ENCODE measurements around the gene MATK.
"Not testable (repeated sequence)": the region's sequence is repeated elsewhere in the genome, so short reads cannot be mapped to it uniquely, and the experiment has no call there.

Gene MATK

GRCh38 chr19:3770136-3770999, 15.8 kb downstream of the MATK start:
- DNase-seq (ENCODE audit: low spot score) = no peak

GRCh38 chr19:3769494-3769893, 16.7 kb downstream of the MATK start:
- DNase-seq (ENCODE audit: low spot score) = no peak

GRCh38 chr19:3768748-3769099, 17.5 kb downstream of the MATK start:
- no peak for DNase-seq (ENCODE audit: low spot score)

GRCh38 chr19:3768015-3768747, 18.0 kb downstream of the MATK start:
- no peak for DNase-seq (ENCODE audit: low spot score)

- DNase-seq (ENCODE audit: low spot score) = no peak
Measured at GRCh38 chr19:3767050-3767449, 19.1 kb downstream of the MATK start.

- no peak for DNase-seq (ENCODE audit: low spot score)
Measured at GRCh38 chr19:3766520-3766919, 19.7 kb downstream of the MATK start.

- not testable (repeated sequence) for DNase-seq (ENCODE audit: low spot score)
Measured at GRCh38 chr19:3765757-3766156, 20.4 kb downstream of the MATK start.

- no peak for DNase-seq (ENCODE audit: low spot score)
Measured at GRCh38 chr19:3765121-3765520, 21.1 kb downstream of the MATK start.

- peak; percentile 100 for DNase-seq (ENCODE audit: low spot score)
Measured at GRCh38 chr19:3762501-3763459, 23.4 kb downstream of the MATK start, which contains the start of gene MRPL54. Gene MRPL54, plus strand, starts transcription at chr19:3762682. Its CDS starts 19 bp downstream, at chr19:3762701.

GRCh38 chr19:3762130-3762473, 24.1 kb downstream of the MATK start:
- DNase-seq (ENCODE audit: low spot score) = no peak

GRCh38 chr19:3761382-3762129, 24.6 kb downstream of the MATK start, which contains the start of gene APBA3:
Gene APBA3, minus strand, starts transcription at chr19:3761692. Its CDS starts 1,428 bp downstream, at chr19:3760264.
- peak; percentile 93 for DNase-seq (ENCODE audit: low spot score)

GRCh38 chr19:3760871-3761361, 25.3 kb downstream of the MATK start:
- DNase-seq (ENCODE audit: low spot score) = no peak

GRCh38 chr19:3759482-3760254, 26.5 kb downstream of the MATK start:
- no peak for DNase-seq (ENCODE audit: low spot score)

- not testable (repeated sequence) for DNase-seq (ENCODE audit: low spot score)
Measured at GRCh38 chr19:3758297-3758696, 27.9 kb downstream of the MATK start.

GRCh38 chr19:3757705-3758104, 28.5 kb downstream of the MATK start:
- not testable (repeated sequence) for DNase-seq (ENCODE audit: low spot score)

- no peak for DNase-seq (ENCODE audit: low spot score)
Measured at GRCh38 chr19:3753631-3754410, 32.4 kb downstream of the MATK start.

- no peak for DNase-seq (ENCODE audit: low spot score)
Measured at GRCh38 chr19:3752492-3752891, 33.7 kb downstream of the MATK start.

GRCh38 chr19:3751236-3751635, 34.9 kb downstream of the MATK start:
- DNase-seq (ENCODE audit: low spot score) = no peak

- no peak for DNase-seq (ENCODE audit: low spot score)
Measured at GRCh38 chr19:3750211-3750610, 36.0 kb downstream of the MATK start.

GRCh38 chr19:3748965-3749364, 37.2 kb downstream of the MATK start:
- DNase-seq (ENCODE audit: low spot score) = no peak
